K562 (cell line): ENCODE data around the gene VPS16. TPM values are rescaled to one million over a fixed set of nuclear protein-coding genes. Genes with fewer than 3 reads are reported as not detected.

ENCODE experiments used
- ATAC-seq: fragments of 200-7000 bp; cut with Tn5 transposase; 3 replicates; pipeline ENCODE4 v1.9.1; 2020; ENCODE audit warnings: moderate library complexity
- BruUV-seq: library from RNA; stranded (reverse); fragments of 400-500 nt; replicated peaks from 2 replicates; lab custom pipeline; 2021; lab: Mats Ljungman, UMichigan
- CTCF ChIA-PET: fragments of 300-600 bp; formaldehyde crosslinking; extraction: SDS; loops from one replicate; lab custom pipeline; 2021; ENCODE audit warnings: low intra/inter-chr PET ratio; lab: Yijun Ruan, JAX
- POLR2A ChIA-PET: fragments of 300-600, 350-650 bp; sonication (Branson Sonifier 250); formaldehyde crosslinking; extraction: SDS; loops from one replicate; lab custom pipeline; 2021; ENCODE audit warnings: antibody characterized with exemption, inconsistent platforms; lab: Yijun Ruan, JAX
- DNase-seq, 4 experiments: peaks; one replicate each; pipeline versions ENCODE4 v3.0.0 to v3.0.0-alpha.2; 2011 to 2018; ENCODE audit warnings: low spot score in 3 of 4, mixed read lengths in 3 of 4; ENCODE audit errors: extremely low read depth in 1 of 4
- FAIRE-seq: peaks from 2 replicates; lab custom pipeline; 2011; peaks lifted over from hg19 to GRCh38; lab: Jason Lieb, UNC
- H2AFZ ChIP-seq: 2 replicates; pipeline ENCODE4 v1.6.0; 2011; ENCODE audit warnings: low read depth, low read length, control low read depth, inconsistent platforms
- H3K27ac ChIP-seq: fragments of 200-600 bp; 3 replicates; pipeline ENCODE4 v1.8.0; 2011; ENCODE audit warnings: low read depth, mild to moderate bottlenecking, control low read depth, inconsistent platforms, low read length, moderate library complexity, mixed read lengths; ENCODE audit errors: extremely low read depth
- H3K27me3 ChIP-seq, 2 experiments: fragments of 300-600 bp in 1 of 2; 2 replicates in 1 of 2; 3 replicates in 1 of 2; pipeline versions ENCODE4 v1.6.0 to v1.8.0; 2011; ENCODE audit warnings: inconsistent platforms in 2 of 2, low read length in 2 of 2, mild to moderate bottlenecking in 1 of 2, mixed read lengths in 1 of 2, moderate library complexity in 1 of 2; ENCODE audit not compliant: control insufficient read depth in 2 of 2, insufficient read depth in 2 of 2
- H3K36me3 ChIP-seq: fragments of 300-600 bp; 3 replicates; pipeline ENCODE4 v1.8.0; 2011; ENCODE audit warnings: mild to moderate bottlenecking, low read length, inconsistent platforms; ENCODE audit not compliant: control insufficient read depth, insufficient read depth
- H3K4me1 ChIP-seq, 2 experiments: fragments of 200-600 bp in 1 of 2; replicated peaks in 1 of 2; 2 replicates in 1 of 2; 3 replicates in 1 of 2; pipeline versions ENCODE4 v1.5.1 to v1.8.0; 2011; ENCODE audit warnings: inconsistent platforms in 2 of 2, low read length in 2 of 2, mild to moderate bottlenecking in 1 of 2, mixed read lengths in 1 of 2, moderate library complexity in 1 of 2; ENCODE audit not compliant: control insufficient read depth in 2 of 2, insufficient read depth in 2 of 2
- H3K4me2 ChIP-seq: 2 replicates; pipeline ENCODE4 v1.6.1; 2011; ENCODE audit warnings: low read length, control low read depth, inconsistent platforms, mixed read lengths; ENCODE audit not compliant: insufficient read depth
- H3K4me3 ChIP-seq: fragments of 200-600 bp; sonication (generic), shearing (Covaris generic); 2 replicates; pipeline ENCODE4 v1.5.1; 2016; ENCODE audit warnings: control low read depth, inconsistent platforms
- H3K79me2 ChIP-seq: fragments of 200-600 bp; 3 replicates; pipeline ENCODE4 v1.8.0; 2011; ENCODE audit warnings: low read length, inconsistent platforms; ENCODE audit not compliant: control insufficient read depth, insufficient read depth
- H3K9ac ChIP-seq, 2 experiments: 2 replicates each; pipeline versions ENCODE4 v1.6.0 to v1.6.1; 2011; ENCODE audit warnings: low read depth in 2 of 2, low read length in 2 of 2, control low read depth in 1 of 2, inconsistent platforms in 1 of 2, mild to moderate bottlenecking in 1 of 2, mixed read lengths in 1 of 2; ENCODE audit not compliant: insufficient read depth in 1 of 2
- H3K9me1 ChIP-seq: one replicate; pipeline ENCODE4 v1.6.0; 2011; ENCODE audit warnings: inconsistent platforms, mild to moderate bottlenecking, low read length, moderate library complexity; ENCODE audit not compliant: control insufficient read depth, insufficient read depth
- H3K9me3 ChIP-seq: replicated peaks from 2 replicates; pipeline ENCODE4 v1.5.1; 2011; ENCODE audit warnings: low read depth, low read length, inconsistent platforms; ENCODE audit not compliant: control insufficient read depth, insufficient read depth
- H4K20me1 ChIP-seq: replicated peaks from 2 replicates; pipeline ENCODE4 v1.6.1; 2011; ENCODE audit warnings: low read length, inconsistent platforms, mixed read lengths; ENCODE audit not compliant: control insufficient read depth, insufficient read depth
- BRF1 ChIP-seq: IDR thresholded peaks from 3 replicates; pipeline ENCODE4 v1.6.1; 2011; ENCODE audit warnings: borderline replicate concordance, mild to moderate bottlenecking; ENCODE audit not compliant: insufficient read length; ENCODE audit errors: extremely low read depth
- CTCF ChIP-seq, 3 experiments: IDR thresholded peaks in 2 of 3; conservative IDR thresholded peaks in 1 of 3; 2 replicates each; pipeline ENCODE4 v1.5.1; 2011 to 2012; ENCODE audit warnings: low read length in 3 of 3, mild to moderate bottlenecking in 3 of 3, control low read depth in 2 of 3, improper control_type of control experiment in 1 of 3, inconsistent platforms in 1 of 3, low read depth in 1 of 3, mixed read lengths in 1 of 3, moderate library complexity in 1 of 3; ENCODE audit not compliant: insufficient read depth in 2 of 3
- FIP1L1 ChIP-seq: fragments of 200-400 bp; formaldehyde crosslinking; IDR thresholded peaks from 2 replicates; pipeline ENCODE4 v1.6.1; 2018; ENCODE audit warnings: mild to moderate bottlenecking, low read depth, low read length; ENCODE audit not compliant: poor library complexity, severe bottlenecking
- MAFK ChIP-seq: IDR thresholded peaks from 2 replicates; pipeline ENCODE4 v1.6.1; 2011; ENCODE audit warnings: low read length, improper control_type of control experiment
- MAZ ChIP-seq, 2 experiments: fragments of 450-650 bp in 1 of 2; sonication (generic) in 1 of 2; formaldehyde crosslinking; IDR thresholded peaks in 1 of 2; conservative IDR thresholded peaks in 1 of 2; 2 replicates each; pipeline versions ENCODE4 v1.4.0 to v1.5.0; 2020; ENCODE audit warnings: mild to moderate bottlenecking in 1 of 2, missing genetic modification reagents in 1 of 2
- MTA3 ChIP-seq: fragments of 450-650 bp; formaldehyde crosslinking; IDR thresholded peaks from 2 replicates; pipeline ENCODE4 v1.6.1; 2017; ENCODE audit warnings: mild to moderate bottlenecking, borderline replicate concordance
- NCOA4 ChIP-seq: fragments of 450-650 bp; IDR thresholded peaks from 2 replicates; pipeline ENCODE4 v1.6.1; 2018; ENCODE audit warnings: mild to moderate bottlenecking; ENCODE audit not compliant: partially characterized antibody
- RAD21 ChIP-seq, 2 experiments: fragments of 250-450 bp in 1 of 2; fragments of 450-650 bp in 1 of 2; sonication (Bioruptor Pico) in 1 of 2; formaldehyde crosslinking in 1 of 2; IDR thresholded peaks in 1 of 2; conservative IDR thresholded peaks in 1 of 2; 2 replicates each; pipeline versions ENCODE4 v1.4.0 to v1.8.0; 2020 to 2022; ENCODE audit warnings: mild to moderate bottlenecking in 2 of 2, moderate library complexity in 1 of 2
- SMC3 ChIP-seq: conservative IDR thresholded peaks from 2 replicates; pipeline ENCODE4 v1.6.1; 2011; ENCODE audit warnings: low read depth, low read length, improper control_type of control experiment; ENCODE audit not compliant: insufficient read depth
- TAF7 ChIP-seq: fragments of 450-650 bp; IDR thresholded peaks from 2 replicates; pipeline ENCODE4 v1.6.1; 2016; ENCODE audit warnings: missing genetic modification characterization, missing compliant biosample characterization
- XRCC3 ChIP-seq: fragments of 450-650 bp; IDR thresholded peaks from 2 replicates; pipeline ENCODE4 v1.6.1; 2017; ENCODE audit warnings: mild to moderate bottlenecking, moderate library complexity
- XRCC4 ChIP-seq: IDR thresholded peaks from one replicate; pipeline ENCODE4 v1.6.1; 2011; ENCODE audit not compliant: insufficient read depth, insufficient read length; ENCODE audit errors: extremely low read depth
- ZNF124 ChIP-seq: sonication (generic); formaldehyde crosslinking; IDR thresholded peaks from 2 replicates; pipeline ENCODE4 v1.8.1; 2022; ENCODE audit warnings: missing genetic modification reagents
- ZNF239 ChIP-seq: fragments of 250-450 bp; sonication (Bioruptor Pico); IDR thresholded peaks from 2 replicates; pipeline ENCODE4 v1.4.0; 2020; ENCODE audit warnings: mild to moderate bottlenecking
- WGBS: fragments of 100-300 bp; shearing (Covaris generic); methylation state at CpG from one replicate; pipeline ENCODE4 v1.1.6; 2016; ENCODE audit warnings: low coverage, mixed read lengths; ENCODE audit not compliant: insufficient coverage; ENCODE audit errors: missing lambda C conversion rate; 5-methylcytosine and 5-hydroxymethylcytosine counted together
- in situ Hi-C: fragments of 300-500 bp; cut with MboI; formaldehyde crosslinking; loops from 4 replicates; pipeline ENCODE4 v1.15.0; 2018; ENCODE audit warnings: inconsistent platforms, mixed read lengths
- intact Hi-C: fragments of 100-400 bp; cut with micrococcal nuclease; formaldehyde crosslinking; loops from 2 replicates; pipeline ENCODE4 v1.14.2; 2022
- polyA plus RNA-seq, 8 experiments: library from polyadenylated mRNA; depleted of rRNA in 4 of 8; stranded (reverse) in 5 of 8; unstranded in 3 of 8; fragments of >200 nt; fragmentation: Nextera tagmentation in 2 of 8; fragmentation: Illumina TruSeq in 1 of 8; extraction: Ambion mirVana in 2 of 8; extraction: Trizol in 1 of 8; gene quantifications; 2 replicates each; pipeline versions ENCODE4 v1.2.1 to v1.2.3, GENCODE V29; 2011 to 2014; ENCODE audit warnings: inconsistent platforms in 1 of 8, missing spikeins in 1 of 8
- total RNA-seq, 7 experiments: library from RNA; depleted of rRNA in 6 of 7; stranded (reverse); fragments of >200 nt in 6 of 7; fragmentation: Illumina TruSeq in 2 of 7; extraction: Trizol in 2 of 7; gene quantifications; 2 replicates each; pipeline versions ENCODE4 v1.2.1 to v1.2.3, GENCODE V29; 2011 to 2021; ENCODE audit warnings: low replicate concordance in 1 of 7
- TF ChIP-seq, protein P1 (sequence below), 2 experiments: fragments of 250-450 bp in 1 of 2; fragments of 450-650 bp in 1 of 2; sonication (Bioruptor Pico) in 1 of 2; IDR thresholded peaks; 2 replicates each; pipeline versions ENCODE4 v1.6.1 to v1.8.0; 2016 to 2021; ENCODE audit warnings: mild to moderate bottlenecking in 2 of 2, moderate library complexity in 2 of 2, missing compliant biosample characterization in 1 of 2, missing genetic modification characterization in 1 of 2
- TF ChIP-seq, protein P2 (sequence below): sonication (generic); formaldehyde crosslinking; IDR thresholded peaks from 2 replicates; pipeline ENCODE4 v1.8.1; 2022; ENCODE audit warnings: missing genetic modification reagents
- TF ChIP-seq, protein P3 (sequence below): fragments of 250-450 bp; sonication (Bioruptor Pico); IDR thresholded peaks from 2 replicates; pipeline ENCODE4 v1.5.1; 2021; ENCODE audit warnings: mild to moderate bottlenecking

VPS16 gene
- total and polyA plus RNA-seq, 9 of the 15 experiments (the other 6 are each of a cell fraction or from before 2014, with no cell fraction given), result 6.8 to 24.7 (median 14.0) TPM

DNA sequence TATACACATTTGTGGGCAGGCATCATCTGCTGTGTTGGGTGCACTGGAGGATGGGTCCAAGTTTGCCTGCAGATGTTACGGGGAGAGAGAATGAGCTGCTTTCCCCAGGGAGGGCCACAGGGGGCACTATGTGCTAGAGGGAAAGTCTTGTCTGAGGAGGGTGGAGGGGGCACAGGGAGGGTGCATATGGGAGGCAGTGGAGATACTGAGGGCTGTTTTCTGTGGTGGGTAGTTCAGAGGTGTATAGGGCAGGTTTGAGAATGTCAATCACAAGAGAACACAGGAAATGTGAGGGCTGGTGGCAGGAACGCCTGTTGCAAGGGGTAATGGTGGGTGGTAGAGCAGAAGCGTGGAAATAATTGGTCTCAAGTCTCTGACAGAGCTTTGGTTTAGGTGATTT lies 25.1 kb downstream of the VPS16 start:
- Histone ChIP-seq H3K4me3 (no peak overlapping the region), H2AFZ (no peak overlapping the region), H3K36me3 (peaks cover 6% of the 10 kb centered on the region; the same call in 2 of the 3 replicates), H3K79me2 (no peaks in the 10 kb centered on the region), H3K27ac (no peak overlapping the region), H3K4me2 (no peak overlapping the region), H3K9me3 (no peaks in the 10 kb centered on the region), H3K4me1 (peaks cover 5% of the 10 kb centered on the region in 2 experiments; a peak in 4 of 5 replicates), H3K9me1 (peaks cover 2% of the 10 kb centered on the region), H3K9ac (no peak overlapping the region), H4K20me1 (no peaks in the 10 kb centered on the region), H3K27me3 (no peaks in the 10 kb centered on the region; a peak in 1 of 5 replicates)
- ChIA-PET CTCF (interaction anchor here (0.6 kb wide), 1 partner anchor 243 kb away, joined by 7 read pairs; no protein-coding TSS in a partner anchor), POLR2A (no interaction called here)
- ATAC-seq, result peak; percentile 73
- in situ Hi-C loops (no loop called here), intact Hi-C loops (no loop called here)
- peak; percentile 44 for FAIRE-seq
- peak; percentile 14 to 27 (median 24) for DNase-seq
- 81% methylated on average over 3 of the region's 3 CpGs for WGBS
- BruUV-seq, result no TSS peak
- TF ChIP-seq, protein P1, sequence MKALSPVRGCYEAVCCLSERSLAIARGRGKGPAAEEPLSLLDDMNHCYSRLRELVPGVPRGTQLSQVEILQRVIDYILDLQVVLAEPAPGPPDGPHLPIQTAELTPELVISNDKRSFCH (CRISPR knock-in tag; IDR thresholded peaks at IDR 0.05), result no peak
- TF ChIP-seq, protein P1 (tag; IDR thresholded peaks at IDR 0.05), result no peak
- TF ChIP-seq MAFK (no peak), FIP1L1 (no peak), XRCC4 (no peak), CTCF (IDR thresholded peaks at IDR 0.05 in 2 of 3, conservative IDR thresholded peaks at IDR 0.05 in 1 of 3; ENCODE audit: insufficient read depth in 2 of 3, low read depth in 1 of 3, low read length in 3 of 3) (peak; percentile 37 to 59 (median 54); a peak in 5 of 6 replicates), NCOA4 (no peak), ZNF239 (no peak), MAZ (CRISPR knock-in tag; conservative IDR thresholded peaks at IDR 0.05 in 1 of 2, IDR thresholded peaks at IDR 0.05 in 1 of 2) (0 out of 4 replicates have a peak, but pooled peaks of 1 of the 2 experiments have one; percentile 41), MTA3 (no peak), XRCC3 (no peak), BRF1 (no peak), TAF7 (tag) (no peak), ZNF124 (CRISPR knock-in tag) (no peak), SMC3 (peak; percentile 25; the same call in 1 of the 2 replicates), RAD21 (CRISPR knock-in tag; conservative IDR thresholded peaks at IDR 0.05 in 1 of 2, IDR thresholded peaks at IDR 0.05 in 1 of 2) (peak; percentile 10 to 45; a peak in 2 of 4 replicates)
- TF ChIP-seq, protein P2, sequence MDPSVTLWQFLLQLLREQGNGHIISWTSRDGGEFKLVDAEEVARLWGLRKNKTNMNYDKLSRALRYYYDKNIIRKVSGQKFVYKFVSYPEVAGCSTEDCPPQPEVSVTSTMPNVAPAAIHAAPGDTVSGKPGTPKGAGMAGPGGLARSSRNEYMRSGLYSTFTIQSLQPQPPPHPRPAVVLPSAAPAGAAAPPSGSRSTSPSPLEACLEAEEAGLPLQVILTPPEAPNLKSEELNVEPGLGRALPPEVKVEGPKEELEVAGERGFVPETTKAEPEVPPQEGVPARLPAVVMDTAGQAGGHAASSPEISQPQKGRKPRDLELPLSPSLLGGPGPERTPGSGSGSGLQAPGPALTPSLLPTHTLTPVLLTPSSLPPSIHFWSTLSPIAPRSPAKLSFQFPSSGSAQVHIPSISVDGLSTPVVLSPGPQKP, result no peak
- TF ChIP-seq, protein P3, sequence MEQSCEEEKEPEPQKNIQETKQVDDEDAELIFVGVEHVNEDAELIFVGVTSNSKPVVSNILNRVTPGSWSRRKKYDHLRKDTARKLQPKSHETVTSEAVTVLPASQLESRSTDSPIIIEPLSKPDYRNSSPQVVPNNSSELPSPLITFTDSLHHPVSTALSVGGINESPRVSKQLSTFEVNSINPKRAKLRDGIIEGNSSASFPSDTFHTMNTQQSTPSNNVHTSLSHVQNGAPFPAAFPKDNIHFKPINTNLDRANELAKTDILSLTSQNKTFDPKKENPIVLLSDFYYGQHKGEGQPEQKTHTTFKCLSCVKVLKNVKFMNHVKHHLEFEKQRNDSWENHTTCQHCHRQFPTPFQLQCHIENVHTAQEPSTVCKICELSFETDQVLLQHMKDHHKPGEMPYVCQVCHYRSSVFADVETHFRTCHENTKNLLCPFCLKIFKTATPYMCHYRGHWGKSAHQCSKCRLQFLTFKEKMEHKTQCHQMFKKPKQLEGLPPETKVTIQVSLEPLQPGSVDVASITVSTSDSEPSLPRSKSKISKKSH (CRISPR knock-in tag), result no peak
